Caco-2 (cell line): ENCODE results near the gene MDFIC. TPM values are rescaled to one million over a fixed set of nuclear protein-coding genes. Genes with fewer than 3 reads are reported as not detected.

Source experiments
- BruUV-seq: library from RNA; stranded (reverse); fragments of 400-500 nt; replicated peaks from 2 replicates; lab custom pipeline; 2021; lab: Mats Ljungman, UMichigan
- CTCF ChIA-PET: fragments of 300-600 bp; sonication (Branson Sonifier 250); formaldehyde crosslinking; loops from one replicate; lab custom pipeline; 2022; ENCODE audit warnings: antibody characterized with exemption; lab: Charles Lee
- POLR2A ChIA-PET: fragments of 300-600 bp; sonication (Branson Sonifier 250); formaldehyde crosslinking; loops from one replicate; lab custom pipeline; 2022; ENCODE audit warnings: antibody characterized with exemption; lab: Charles Lee
- DNase-seq, 2 experiments: peaks; one replicate each; pipeline versions ENCODE4 v3.0.0 to v3.0.0-alpha.2; 2020 to 2022
- H3K27me3 ChIP-seq: replicated peaks from 2 replicates; pipeline ENCODE4 v1.6.0; 2011; ENCODE audit warnings: low read length; ENCODE audit not compliant: control insufficient read depth, insufficient read depth
- H3K36me3 ChIP-seq: 2 replicates; pipeline ENCODE4 v1.5.1; 2011; ENCODE audit warnings: low read length; ENCODE audit not compliant: control insufficient read depth, insufficient read depth
- H3K4me1 ChIP-seq: fragments of 250-450 bp; sonication (Bioruptor Pico); 2 replicates; pipeline ENCODE4 v1.5.1; 2020; ENCODE audit warnings: mild to moderate bottlenecking
- H3K4me3 ChIP-seq: 2 replicates; pipeline ENCODE4 v1.5.1; 2011; ENCODE audit warnings: low read depth, mild to moderate bottlenecking, control low read depth, low read length
- H3K9me3 ChIP-seq: fragments of 250-450 bp; sonication (Bioruptor Pico); 2 replicates; pipeline ENCODE4 v1.5.1; 2020; ENCODE audit warnings: mild to moderate bottlenecking, moderate library complexity
- H3K27ac Mint-ChIP-seq: one replicate; pipeline ENCODE4 v1.8.0; 2022; ENCODE audit warnings: mixed read lengths; ENCODE audit not compliant: unreplicated experiment
- H3K27me3 Mint-ChIP-seq: one replicate; pipeline ENCODE4 v1.8.0; 2022; ENCODE audit warnings: mixed read lengths; ENCODE audit not compliant: insufficient read depth, unreplicated experiment
- H3K36me3 Mint-ChIP-seq: one replicate; pipeline ENCODE4 v1.8.0; 2022; ENCODE audit warnings: mild to moderate bottlenecking, mixed read lengths; ENCODE audit not compliant: insufficient read depth, unreplicated experiment
- H3K4me1 Mint-ChIP-seq: one replicate; pipeline ENCODE4 v1.8.0; 2022; ENCODE audit warnings: low read depth, mixed read lengths; ENCODE audit not compliant: unreplicated experiment
- H3K4me3 Mint-ChIP-seq: one replicate; pipeline ENCODE4 v1.8.0; 2022; ENCODE audit warnings: mild to moderate bottlenecking, moderate library complexity, mixed read lengths; ENCODE audit not compliant: unreplicated experiment
- H3K9me3 Mint-ChIP-seq: one replicate; pipeline ENCODE4 v1.8.0; 2022; ENCODE audit warnings: mixed read lengths; ENCODE audit not compliant: unreplicated experiment
- intact Hi-C: fragments of 100-400 bp; cut with micrococcal nuclease; formaldehyde crosslinking; loops from one replicate; pipeline ENCODE4 v1.10.0; 2022; ENCODE audit not compliant: unreplicated experiment
- total RNA-seq: library from RNA; stranded (reverse); gene quantifications from 2 replicates; pipeline ENCODE4 v1.2.3, GENCODE V29; 2022
- TF ChIP-seq, protein P1 (sequence below), 2 experiments: fragments of 200-600 bp in 1 of 2; IDR thresholded peaks; 1 replicate in 1 of 2; 2 replicates in 1 of 2; pipeline versions ENCODE4 v1.5.1 to v1.8.0; 2011 to 2022; ENCODE audit warnings: antibody characterized with exemption in 1 of 2, control low read depth in 1 of 2, inconsistent platforms in 1 of 2, low read depth in 1 of 2, low read length in 1 of 2, mild to moderate bottlenecking in 1 of 2, moderate library complexity in 1 of 2; ENCODE audit not compliant: insufficient read depth in 1 of 2, severe bottlenecking in 1 of 2, unreplicated experiment in 1 of 2

MDFIC gene
- total RNA-seq, 1 experiment from 2014 or later, result 2.7 TPM

DNA sequence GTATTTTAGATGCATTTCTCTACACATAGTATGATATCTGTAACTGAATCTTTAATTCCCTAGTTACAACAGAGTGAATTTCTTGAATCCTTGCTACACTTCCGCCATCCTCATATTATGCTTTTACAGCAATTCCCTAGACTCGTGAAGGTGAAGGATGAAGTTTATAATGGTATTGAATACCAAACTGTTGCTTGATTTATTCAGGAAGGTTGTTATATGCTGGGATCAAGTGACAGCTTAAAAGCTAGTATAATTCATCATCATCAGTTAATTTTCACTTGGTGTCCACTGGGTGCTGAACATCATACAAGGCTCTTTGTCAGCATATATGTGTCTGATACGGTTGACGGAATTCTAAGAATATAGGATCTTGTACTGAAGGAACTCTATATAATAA is 47.2 kb downstream of the MDFIC start:
- CTCF ChIA-PET, result no interaction called here
- no peak overlapping the region for H3K27ac Mint-ChIP-seq
- H3K4me3 ChIP-seq, result no peak overlapping the region
- DNase-seq, result no peak
- no peaks in the 10 kb centered on the region for H3K4me1 Mint-ChIP-seq
- POLR2A ChIA-PET, result no interaction called here
- H3K9me3 Mint-ChIP-seq, result no peaks in the 10 kb centered on the region
- no peaks in the 10 kb centered on the region for H3K9me3 ChIP-seq
- no peaks in the 10 kb centered on the region for H3K36me3 ChIP-seq
- intact Hi-C loops, result no loop called here
- no peaks in the 10 kb centered on the region for H3K27me3 Mint-ChIP-seq
- H3K4me3 Mint-ChIP-seq, result no peak overlapping the region
- TF ChIP-seq, protein P1, sequence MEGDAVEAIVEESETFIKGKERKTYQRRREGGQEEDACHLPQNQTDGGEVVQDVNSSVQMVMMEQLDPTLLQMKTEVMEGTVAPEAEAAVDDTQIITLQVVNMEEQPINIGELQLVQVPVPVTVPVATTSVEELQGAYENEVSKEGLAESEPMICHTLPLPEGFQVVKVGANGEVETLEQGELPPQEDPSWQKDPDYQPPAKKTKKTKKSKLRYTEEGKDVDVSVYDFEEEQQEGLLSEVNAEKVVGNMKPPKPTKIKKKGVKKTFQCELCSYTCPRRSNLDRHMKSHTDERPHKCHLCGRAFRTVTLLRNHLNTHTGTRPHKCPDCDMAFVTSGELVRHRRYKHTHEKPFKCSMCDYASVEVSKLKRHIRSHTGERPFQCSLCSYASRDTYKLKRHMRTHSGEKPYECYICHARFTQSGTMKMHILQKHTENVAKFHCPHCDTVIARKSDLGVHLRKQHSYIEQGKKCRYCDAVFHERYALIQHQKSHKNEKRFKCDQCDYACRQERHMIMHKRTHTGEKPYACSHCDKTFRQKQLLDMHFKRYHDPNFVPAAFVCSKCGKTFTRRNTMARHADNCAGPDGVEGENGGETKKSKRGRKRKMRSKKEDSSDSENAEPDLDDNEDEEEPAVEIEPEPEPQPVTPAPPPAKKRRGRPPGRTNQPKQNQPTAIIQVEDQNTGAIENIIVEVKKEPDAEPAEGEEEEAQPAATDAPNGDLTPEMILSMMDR (IDR thresholded peaks at IDR 0.05; ENCODE audit: insufficient read depth in 1 of 2, low read depth in 1 of 2, low read length in 1 of 2, severe bottlenecking in 1 of 2, unreplicated experiment in 1 of 2), result no peak
- no peaks in the 10 kb centered on the region for H3K4me1 ChIP-seq
- no peaks in the 10 kb centered on the region for H3K36me3 Mint-ChIP-seq
- no TSS peak for BruUV-seq
- peaks cover 1% of the 10 kb centered on the region for H3K27me3 ChIP-seq

DNA sequence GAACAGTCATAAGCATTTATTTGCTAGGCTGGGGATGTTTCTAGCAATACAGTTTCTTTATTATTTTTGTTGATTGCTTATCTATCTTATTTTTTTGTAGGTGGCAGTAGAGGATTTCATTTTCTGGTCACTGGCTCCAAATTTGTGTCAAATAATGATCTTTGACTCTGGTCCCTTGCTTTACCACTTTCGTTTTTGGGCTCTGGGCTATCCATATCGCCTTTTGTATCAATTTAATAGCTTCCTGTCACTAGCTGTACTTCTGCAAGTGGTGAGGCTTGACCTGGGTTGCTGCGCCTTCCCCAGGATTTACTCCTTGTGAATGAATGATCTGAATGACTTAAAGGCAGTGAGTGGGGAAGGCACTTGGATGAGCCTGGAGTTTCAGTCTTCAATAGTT is 48.4 kb downstream of the MDFIC start:
- H3K27me3 Mint-ChIP-seq, result no peaks in the 10 kb centered on the region
- H3K4me3 ChIP-seq, result no peak overlapping the region
- POLR2A ChIA-PET, result no interaction called here
- no peaks in the 10 kb centered on the region for H3K4me1 ChIP-seq
- peaks cover 1% of the 10 kb centered on the region for H3K27me3 ChIP-seq
- H3K9me3 Mint-ChIP-seq, result no peaks in the 10 kb centered on the region
- no peak for DNase-seq
- H3K36me3 ChIP-seq, result no peaks in the 10 kb centered on the region
- no peak overlapping the region for H3K27ac Mint-ChIP-seq
- H3K36me3 Mint-ChIP-seq, result no peaks in the 10 kb centered on the region
- TF ChIP-seq, protein P1 (IDR thresholded peaks at IDR 0.05; ENCODE audit: insufficient read depth in 1 of 2, low read depth in 1 of 2, low read length in 1 of 2, severe bottlenecking in 1 of 2, unreplicated experiment in 1 of 2), result no peak
- intact Hi-C loops, result no loop called here
- H3K4me1 Mint-ChIP-seq, result no peaks in the 10 kb centered on the region
- BruUV-seq, result no TSS peak
- no peaks in the 10 kb centered on the region for H3K9me3 ChIP-seq
- H3K4me3 Mint-ChIP-seq, result no peak overlapping the region
- CTCF ChIA-PET, result no interaction called here

DNA sequence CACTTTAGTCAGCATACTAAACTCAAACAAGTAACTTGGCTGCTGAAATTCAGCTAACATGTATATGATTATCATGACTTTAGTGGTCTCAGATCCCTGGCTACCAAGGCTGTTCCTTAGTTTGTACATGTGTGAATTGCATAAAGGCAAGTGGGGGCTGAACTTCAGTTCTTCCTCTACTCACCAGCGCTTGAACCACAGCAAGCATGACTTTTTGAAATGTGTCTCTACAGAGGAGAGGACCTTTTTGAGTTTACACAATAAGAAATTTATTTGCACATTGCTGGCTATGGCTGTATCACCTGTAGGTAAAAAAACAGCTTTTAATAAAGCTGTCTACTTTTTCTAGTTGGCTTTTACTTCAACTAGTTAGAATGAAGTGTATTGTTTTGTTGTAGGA is 48.8 kb downstream of the MDFIC start:
- no peaks in the 10 kb centered on the region for H3K9me3 ChIP-seq
- peaks cover 1% of the 10 kb centered on the region for H3K27me3 ChIP-seq
- CTCF ChIA-PET, result no interaction called here
- H3K4me1 ChIP-seq, result no peaks in the 10 kb centered on the region
- H3K27me3 Mint-ChIP-seq, result no peaks in the 10 kb centered on the region
- POLR2A ChIA-PET, result no interaction called here
- no peaks in the 10 kb centered on the region for H3K4me1 Mint-ChIP-seq
- TF ChIP-seq, protein P1 (IDR thresholded peaks at IDR 0.05; ENCODE audit: insufficient read depth in 1 of 2, low read depth in 1 of 2, low read length in 1 of 2, severe bottlenecking in 1 of 2, unreplicated experiment in 1 of 2), result no peak
- intact Hi-C loops, result no loop called here
- no peaks in the 10 kb centered on the region for H3K36me3 ChIP-seq
- no peaks in the 10 kb centered on the region for H3K9me3 Mint-ChIP-seq
- H3K27ac Mint-ChIP-seq, result no peak overlapping the region
- no peak overlapping the region for H3K4me3 ChIP-seq
- DNase-seq, result no peak
- no peaks in the 10 kb centered on the region for H3K36me3 Mint-ChIP-seq
- no peak overlapping the region for H3K4me3 Mint-ChIP-seq
- BruUV-seq, result no TSS peak
